Endothelial cell of umbilical vein (primary cell): ENCODE data around the gene WDPCP. TPM values are rescaled to one million over a fixed set of nuclear protein-coding genes. Genes with fewer than 3 reads are reported as not detected.

ENCODE experiments used
- BruUV-seq: library from RNA; stranded (reverse); fragments of 400-500 nt; replicated peaks from 2 replicates; lab custom pipeline; 2021; lab: Mats Ljungman, UMichigan
- CTCF ChIA-PET: fragments of 300-600, 350-600 bp; sonication (Branson Sonifier 250); formaldehyde crosslinking; loops from one replicate; lab custom pipeline; 2021; ENCODE audit warnings: antibody characterized with exemption, inconsistent platforms; lab: Charles Lee
- POLR2A ChIA-PET: fragments of 300-600, 350-600 bp; sonication (Branson Sonifier 250); formaldehyde crosslinking; loops from one replicate; lab custom pipeline; 2021; ENCODE audit warnings: antibody characterized with exemption, inconsistent platforms; lab: Charles Lee
- DNase-seq: peaks from one replicate; pipeline ENCODE4 v3.0.0-alpha.2; 2011; ENCODE audit warnings: low read depth, low spot score
- FAIRE-seq: peaks from 2 replicates; lab custom pipeline; 2011; peaks lifted over from hg19 to GRCh38; lab: Jason Lieb, UNC
- H2AFZ ChIP-seq: 2 replicates; pipeline ENCODE4 v1.6.0; 2012; ENCODE audit warnings: low read depth, low read length, control low read depth, inconsistent platforms
- H3K27ac ChIP-seq: 2 replicates; pipeline ENCODE4 v1.5.1; 2011; ENCODE audit warnings: low read depth, mild to moderate bottlenecking, control low read depth, low read length, moderate library complexity; ENCODE audit not compliant: insufficient read depth
- H3K27me3 ChIP-seq, 2 experiments: 2 replicates each; pipeline versions ENCODE4 v1.6.0 to v1.6.1; 2011; ENCODE audit warnings: low read length in 2 of 2, mixed read lengths in 1 of 2; ENCODE audit not compliant: control insufficient read depth in 2 of 2, insufficient read depth in 2 of 2
- H3K36me3 ChIP-seq, 2 experiments: 2 replicates in 1 of 2; 3 replicates in 1 of 2; pipeline ENCODE4 v1.5.1; 2011; ENCODE audit warnings: low read length in 2 of 2, mild to moderate bottlenecking in 1 of 2, moderate library complexity in 1 of 2; ENCODE audit not compliant: control insufficient read depth in 2 of 2, insufficient read depth in 2 of 2; ENCODE audit errors: extremely low read depth in 1 of 2
- H3K4me1 ChIP-seq: 3 replicates; pipeline ENCODE4 v1.5.1; 2011; ENCODE audit warnings: mild to moderate bottlenecking, low read length; ENCODE audit not compliant: control insufficient read depth, insufficient read depth; ENCODE audit errors: extremely low read depth
- H3K4me2 ChIP-seq: 2 replicates; pipeline ENCODE4 v1.6.1; 2011; ENCODE audit warnings: low read length, control low read depth, mixed read lengths; ENCODE audit not compliant: insufficient read depth
- H3K4me3 ChIP-seq, 3 experiments: fragments of 200-600 bp in 1 of 3; sonication (generic), shearing (Covaris generic) in 1 of 3; replicated peaks in 1 of 3; 2 replicates each; pipeline ENCODE4 v1.5.1; 2011 to 2016; ENCODE audit warnings: control low read depth in 3 of 3, low read length in 3 of 3, mild to moderate bottlenecking in 2 of 3, inconsistent platforms in 1 of 3, low read depth in 1 of 3, moderate library complexity in 1 of 3; ENCODE audit not compliant: insufficient read depth in 1 of 3
- H3K79me2 ChIP-seq: 2 replicates; pipeline ENCODE4 v1.6.0; 2012; ENCODE audit warnings: low read length, inconsistent platforms; ENCODE audit not compliant: control insufficient read depth, insufficient read depth
- H3K9ac ChIP-seq: replicated peaks from 2 replicates; pipeline ENCODE3; 2011; ENCODE audit warnings: low read length, control low read depth; ENCODE audit not compliant: insufficient read depth; ENCODE audit errors: extremely low read depth
- H3K9me1 ChIP-seq: replicated peaks from 3 replicates; pipeline ENCODE4 v1.6.0; 2011; ENCODE audit warnings: mild to moderate bottlenecking, low read length; ENCODE audit not compliant: control insufficient read depth, insufficient read depth; ENCODE audit errors: extremely low read depth
- H3K9me3 ChIP-seq: replicated peaks from 2 replicates; pipeline ENCODE4 v1.5.1; 2012; ENCODE audit warnings: low read length, inconsistent platforms; ENCODE audit not compliant: control insufficient read depth, insufficient read depth
- H4K20me1 ChIP-seq: replicated peaks from 2 replicates; pipeline ENCODE3; 2011; ENCODE audit warnings: mild to moderate bottlenecking, low read length; ENCODE audit not compliant: control insufficient read depth, insufficient read depth; ENCODE audit errors: extremely low read depth
- EZH2 ChIP-seq: IDR thresholded peaks from 2 replicates; pipeline ENCODE4 v1.6.1; 2012; ENCODE audit warnings: borderline replicate concordance, low read depth, mild to moderate bottlenecking, moderate library complexity, low read length, inconsistent platforms; ENCODE audit not compliant: severe bottlenecking
- FOS ChIP-seq: IDR thresholded peaks from 2 replicates; pipeline ENCODE4 v1.6.1; 2011; ENCODE audit warnings: mild to moderate bottlenecking, low read length, moderate library complexity, borderline replicate concordance; ENCODE audit not compliant: insufficient read depth
- GATA2 ChIP-seq: IDR thresholded peaks from 2 replicates; pipeline ENCODE4 v1.7.0; 2011; ENCODE audit warnings: low read depth, mild to moderate bottlenecking, moderate library complexity, mixed read lengths, low read length; ENCODE audit not compliant: insufficient read length, insufficient read depth
- JUN ChIP-seq: IDR thresholded peaks from 2 replicates; pipeline ENCODE4 v1.6.1; 2011; ENCODE audit warnings: borderline replicate concordance, low read depth; ENCODE audit not compliant: insufficient read length, insufficient read depth
- MAX ChIP-seq: IDR thresholded peaks from 2 replicates; pipeline ENCODE4 v1.6.1; 2011; ENCODE audit not compliant: insufficient read depth, insufficient read length
- MYC ChIP-seq: IDR thresholded peaks from one replicate; pipeline ENCODE4 v1.6.1; 2011; ENCODE audit warnings: mild to moderate bottlenecking, low read depth, low read length
- POLR2A ChIP-seq: IDR thresholded peaks from 2 replicates; pipeline ENCODE4 v1.6.1; 2012; ENCODE audit warnings: low read depth, mild to moderate bottlenecking, control low read depth, low read length
- POLR2AphosphoS5 ChIP-seq: IDR thresholded peaks from 2 replicates; pipeline ENCODE4 v1.6.1; 2012; ENCODE audit warnings: low read depth, mild to moderate bottlenecking, control low read depth, low read length, moderate library complexity; ENCODE audit not compliant: insufficient read depth
- dilution Hi-C: fragments of 300-500 bp; cut with MboI; formaldehyde crosslinking; loops from one replicate; pipeline ENCODE4 v1.15.0; 2019; ENCODE audit warnings: low sequenced_read_pairs; ENCODE audit not compliant: extremely low pct_ligation_motif_present
- intact Hi-C: fragments of 100-400 bp; cut with micrococcal nuclease; formaldehyde crosslinking; loops from one replicate; pipeline ENCODE4 v1.10.0; 2022
- polyA plus RNA-seq, 4 experiments: library from polyadenylated mRNA; depleted of rRNA in 3 of 4; stranded (reverse) in 3 of 4; unstranded in 1 of 4; fragments of >200 nt; gene quantifications; 2 replicates each; pipeline versions ENCODE4 v1.2.1 to v1.2.3, GENCODE V29; 2011 to 2012; ENCODE audit warnings: missing spikeins in 1 of 4
- total RNA-seq: library from RNA; stranded (reverse); gene quantifications from 2 replicates; pipeline ENCODE4 v1.2.3, GENCODE V29; 2021
- TF ChIP-seq, protein P1 (sequence below), 2 donors: IDR thresholded peaks; 1 replicate in 1 of 2; 2 replicates in 1 of 2; pipeline ENCODE4 v1.5.1; 2011; ENCODE audit warnings: low read length in 2 of 2, mild to moderate bottlenecking in 2 of 2, moderate library complexity in 2 of 2, control low read depth in 1 of 2, inconsistent platforms in 1 of 2, low read depth in 1 of 2; ENCODE audit not compliant: insufficient read depth in 1 of 2; ENCODE audit errors: extremely low read depth in 1 of 2

Gene WDPCP
- total and polyA plus RNA-seq, 2 donors (not counting 3 experiments of a cell fraction or from before 2014, with no cell fraction given): 4.0 to 8.8 TPM

- Histone ChIP-seq H3K4me2 (no peak overlapping the region), H3K27ac (no peak overlapping the region), H3K9me1 (peaks cover 2% of the 10 kb centered on the region), H3K27me3 (no peaks in the 10 kb centered on the region), H3K36me3 (peaks cover 8 to 17% of the 10 kb centered on the region in 2 experiments), H3K9me3 (no peaks in the 10 kb centered on the region), H2AFZ (no peak overlapping the region), H3K4me3 (no peak overlapping the region), H3K79me2 (peaks cover 23% of the 10 kb centered on the region), H3K4me1 (no peaks in the 10 kb centered on the region), H3K9ac (no peak overlapping the region), H4K20me1 (no peaks in the 10 kb centered on the region)
- no peak for TF ChIP-seq MAX
- TF ChIP-seq EZH2: no peak
- TF ChIP-seq, protein P1, sequence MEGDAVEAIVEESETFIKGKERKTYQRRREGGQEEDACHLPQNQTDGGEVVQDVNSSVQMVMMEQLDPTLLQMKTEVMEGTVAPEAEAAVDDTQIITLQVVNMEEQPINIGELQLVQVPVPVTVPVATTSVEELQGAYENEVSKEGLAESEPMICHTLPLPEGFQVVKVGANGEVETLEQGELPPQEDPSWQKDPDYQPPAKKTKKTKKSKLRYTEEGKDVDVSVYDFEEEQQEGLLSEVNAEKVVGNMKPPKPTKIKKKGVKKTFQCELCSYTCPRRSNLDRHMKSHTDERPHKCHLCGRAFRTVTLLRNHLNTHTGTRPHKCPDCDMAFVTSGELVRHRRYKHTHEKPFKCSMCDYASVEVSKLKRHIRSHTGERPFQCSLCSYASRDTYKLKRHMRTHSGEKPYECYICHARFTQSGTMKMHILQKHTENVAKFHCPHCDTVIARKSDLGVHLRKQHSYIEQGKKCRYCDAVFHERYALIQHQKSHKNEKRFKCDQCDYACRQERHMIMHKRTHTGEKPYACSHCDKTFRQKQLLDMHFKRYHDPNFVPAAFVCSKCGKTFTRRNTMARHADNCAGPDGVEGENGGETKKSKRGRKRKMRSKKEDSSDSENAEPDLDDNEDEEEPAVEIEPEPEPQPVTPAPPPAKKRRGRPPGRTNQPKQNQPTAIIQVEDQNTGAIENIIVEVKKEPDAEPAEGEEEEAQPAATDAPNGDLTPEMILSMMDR (IDR thresholded peaks at IDR 0.05; ENCODE audit: extremely low read depth in 1 of 2, insufficient read depth in 1 of 2, low read depth in 1 of 2, low read length in 2 of 2): no peak
- no peak for TF ChIP-seq FOS
- no peak for TF ChIP-seq POLR2AphosphoS5
- no peak for TF ChIP-seq GATA2
- no peak for TF ChIP-seq MYC
- no peak for TF ChIP-seq JUN
- TF ChIP-seq POLR2A: no peak
- BruUV-seq: no TSS peak
- intact Hi-C loops: no loop called here
- dilution Hi-C loops: no loop called here
- POLR2A ChIA-PET: no interaction called here
- FAIRE-seq: no peak
- CTCF ChIA-PET: no interaction called here
- DNase-seq: no peak
Measured at GRCh38 chr2:63596401-63596883, 8.2 kb upstream of the WDPCP start.
